Astrocyte (in vitro differentiated cells and primary cell): ENCODE data around the gene TRIP13. TPM values are rescaled to one million over a fixed set of nuclear protein-coding genes. Genes with fewer than 3 reads are reported as not detected.

ENCODE experiments used
- DNase-seq: peaks from one replicate; pipeline ENCODE4 v3.0.0-alpha.2; 2010; ENCODE audit warnings: low read depth
- FAIRE-seq: peaks from 2 replicates; lab custom pipeline; 2011; peaks lifted over from hg19 to GRCh38; lab: Jason Lieb, UNC
- H2AFZ ChIP-seq: 2 replicates; pipeline ENCODE4 v1.6.0; 2012; ENCODE audit warnings: low read depth, low read length, inconsistent platforms
- H3K27ac ChIP-seq: 2 replicates; pipeline ENCODE4 v1.5.1; 2011; ENCODE audit warnings: low read depth, low read length, inconsistent platforms
- H3K27me3 ChIP-seq: 2 replicates; pipeline ENCODE4 v1.6.0; 2011; ENCODE audit warnings: low read length, inconsistent platforms; ENCODE audit not compliant: insufficient read depth
- H3K36me3 ChIP-seq: 2 replicates; pipeline ENCODE4 v1.5.1; 2011; ENCODE audit warnings: low read length, inconsistent platforms; ENCODE audit not compliant: insufficient read depth
- H3K4me1 ChIP-seq: 2 replicates; pipeline ENCODE4 v1.5.1; 2011; ENCODE audit warnings: low read length, inconsistent platforms; ENCODE audit not compliant: insufficient read depth
- H3K4me2 ChIP-seq: 2 replicates; pipeline ENCODE4 v1.6.0; 2012; ENCODE audit warnings: low read length, inconsistent platforms
- H3K4me3 ChIP-seq: 2 replicates; pipeline ENCODE4 v1.5.1; 2011; ENCODE audit warnings: low read depth, mild to moderate bottlenecking, low read length, inconsistent platforms; ENCODE audit not compliant: insufficient read depth
- H3K79me2 ChIP-seq: 2 replicates; pipeline ENCODE4 v1.6.0; 2012; ENCODE audit warnings: mild to moderate bottlenecking, low read length, inconsistent platforms; ENCODE audit not compliant: insufficient read depth
- H3K9ac ChIP-seq: 2 replicates; pipeline ENCODE4 v1.6.0; 2012; ENCODE audit warnings: mild to moderate bottlenecking, low read length, inconsistent platforms
- H3K9me3 ChIP-seq: 2 replicates; pipeline ENCODE4 v1.5.1; 2012; ENCODE audit warnings: low read depth, mild to moderate bottlenecking, low read length, inconsistent platforms; ENCODE audit not compliant: insufficient read depth
- H4K20me1 ChIP-seq: 2 replicates; pipeline ENCODE4 v1.6.0; 2012; ENCODE audit warnings: low read length, inconsistent platforms; ENCODE audit not compliant: insufficient read depth
- H3K27ac Mint-ChIP-seq: one replicate; pipeline ENCODE4 v1.8.0; 2021; ENCODE audit warnings: mild to moderate bottlenecking, mixed read lengths; ENCODE audit not compliant: unreplicated experiment
- H3K27me3 Mint-ChIP-seq: one replicate; pipeline ENCODE4 v1.8.0; 2021; ENCODE audit warnings: low read depth, mixed read lengths; ENCODE audit not compliant: unreplicated experiment
- H3K36me3 Mint-ChIP-seq: one replicate; pipeline ENCODE4 v1.8.0; 2021; ENCODE audit warnings: low read depth, mixed read lengths; ENCODE audit not compliant: unreplicated experiment
- H3K4me1 Mint-ChIP-seq: one replicate; pipeline ENCODE4 v1.8.0; 2021; ENCODE audit warnings: low read depth, mixed read lengths; ENCODE audit not compliant: unreplicated experiment
- H3K4me3 Mint-ChIP-seq: one replicate; pipeline ENCODE4 v1.8.0; 2021; ENCODE audit warnings: mild to moderate bottlenecking, moderate library complexity, mixed read lengths; ENCODE audit not compliant: unreplicated experiment
- H3K9me3 Mint-ChIP-seq: one replicate; pipeline ENCODE4 v1.8.0; 2021; ENCODE audit warnings: mild to moderate bottlenecking, mixed read lengths; ENCODE audit not compliant: unreplicated experiment
- CTCF ChIP-seq: IDR thresholded peaks from 2 replicates; pipeline ENCODE4 v1.5.1; 2011; ENCODE audit warnings: low read depth, mild to moderate bottlenecking, inconsistent platforms, low read length, moderate library complexity; ENCODE audit not compliant: insufficient read depth
- EZH2 ChIP-seq: IDR thresholded peaks from 2 replicates; pipeline ENCODE4 v1.6.1; 2012; ENCODE audit warnings: mild to moderate bottlenecking, low read length, inconsistent platforms; ENCODE audit not compliant: insufficient read depth
- total RNA-seq: library from RNA; stranded (reverse); gene quantifications from 2 replicates; pipeline ENCODE4 v1.2.1, GENCODE V29; 2021

TRIP13 gene
- total RNA-seq, 1 donor from 2014 or later: 7.3 TPM

GRCh38 chr5:908172-908571 is 15.5 kb downstream of the TRIP13 start:
- no peak overlapping the region for H3K4me3 ChIP-seq
- H3K27ac ChIP-seq: no peak overlapping the region
- H3K79me2 ChIP-seq: no peaks in the 10 kb centered on the region
- FAIRE-seq: no peak
- peaks cover 6% of the 10 kb centered on the region for H3K36me3 ChIP-seq
- H2AFZ ChIP-seq: no peak overlapping the region
- TF ChIP-seq CTCF: no peak
- no peak for TF ChIP-seq EZH2
- DNase-seq: no peak
- H3K4me1 ChIP-seq: peaks cover 15% of the 10 kb centered on the region
- H3K27me3 Mint-ChIP-seq: peaks cover 3% of the 10 kb centered on the region
- H3K27ac Mint-ChIP-seq: no peak overlapping the region
- no peaks in the 10 kb centered on the region for H3K9me3 ChIP-seq
- H3K27me3 ChIP-seq: no peaks in the 10 kb centered on the region
- H4K20me1 ChIP-seq: peaks cover 16% of the 10 kb centered on the region
- peaks cover 18% of the 10 kb centered on the region for H3K36me3 Mint-ChIP-seq
- H3K4me1 Mint-ChIP-seq: peaks cover 12% of the 10 kb centered on the region
- H3K9ac ChIP-seq: no peak overlapping the region
- H3K4me3 Mint-ChIP-seq: no peak overlapping the region
- no peak overlapping the region for H3K4me2 ChIP-seq
- H3K9me3 Mint-ChIP-seq: no peaks in the 10 kb centered on the region

- Histone ChIP-seq H3K27ac (no peak overlapping the region), H3K79me2 (no peaks in the 10 kb centered on the region), H3K4me1 (peaks cover 19% of the 10 kb centered on the region), H2AFZ (no peak overlapping the region), H3K4me2 (no peak overlapping the region), H3K9ac (no peak overlapping the region), H3K36me3 (peaks cover 9% of the 10 kb centered on the region), H3K27me3 (peaks cover 3% of the 10 kb centered on the region), H3K4me3 (no peak overlapping the region), H3K9me3 (no peaks in the 10 kb centered on the region), H4K20me1 (peaks cover 20% of the 10 kb centered on the region)
- Mint-ChIP-seq H3K4me3 (no peak overlapping the region), H3K4me1 (peaks cover 13% of the 10 kb centered on the region), H3K9me3 (no peaks in the 10 kb centered on the region), H3K27me3 (peaks cover 3% of the 10 kb centered on the region), H3K36me3 (peaks cover 18% of the 10 kb centered on the region), H3K27ac (no peak overlapping the region)
- no peak for TF ChIP-seq EZH2
- no peak for TF ChIP-seq CTCF
- FAIRE-seq: no peak
- no peak for DNase-seq
Measured at GRCh38 chr5:909086-909485, 16.4 kb downstream of the TRIP13 start.

- Histone ChIP-seq H3K79me2 (no peaks in the 10 kb centered on the region), H3K9ac (no peak overlapping the region), H3K36me3 (peaks cover 9% of the 10 kb centered on the region), H2AFZ (no peak overlapping the region), H3K9me3 (no peaks in the 10 kb centered on the region), H3K4me2 (no peak overlapping the region), H3K27me3 (peaks cover 3% of the 10 kb centered on the region), H4K20me1 (peaks cover 19% of the 10 kb centered on the region), H3K4me1 (peaks cover 19% of the 10 kb centered on the region), H3K4me3 (no peak overlapping the region), H3K27ac (no peak overlapping the region)
- Mint-ChIP-seq H3K4me1 (peaks cover 19% of the 10 kb centered on the region), H3K4me3 (no peak overlapping the region), H3K36me3 (peaks cover 21% of the 10 kb centered on the region), H3K27ac (peak overlapping the region; percentile 11), H3K9me3 (no peaks in the 10 kb centered on the region), H3K27me3 (peaks cover 3% of the 10 kb centered on the region)
- TF ChIP-seq EZH2 (no peak), CTCF (no peak)
- DNase-seq (no peak), FAIRE-seq (no peak)
Measured at GRCh38 chr5:909994-910768, 17.5 kb downstream of the TRIP13 start.
